ENCODE measurements around the gene SEC24B. TPM values are rescaled to one million over a fixed set of nuclear protein-coding genes. Genes with fewer than 3 reads are reported as not detected.
"Not testable (repeated sequence)": the region's sequence is repeated elsewhere in the genome, so short reads cannot be mapped to it uniquely, and the experiment has no call there.

SEC24B gene
- total RNA-seq, 1 experiment from 2014 or later, result 7.0 TPM

GRCh38 chr4:109432696-109433095 is 919 bp upstream of the SEC24B start:
- DNase-seq (ENCODE audit: low read depth), result no peak

- peak; percentile 11 for DNase-seq (ENCODE audit: low read depth)
Measured at GRCh38 chr4:109434007-109434971, 674 bp downstream of the SEC24B start.

GRCh38 chr4:109435635-109436034 is 2.0 kb downstream of the SEC24B start:
- DNase-seq (ENCODE audit: low read depth), result no peak

GRCh38 chr4:109436504-109436903 is 2.9 kb downstream of the SEC24B start:
- DNase-seq (ENCODE audit: low read depth), result no peak

GRCh38 chr4:109440948-109441347 is 7.3 kb downstream of the SEC24B start:
- DNase-seq (ENCODE audit: low read depth), result no peak

- no peak for DNase-seq (ENCODE audit: low read depth)
Measured at GRCh38 chr4:109441862-109442458, 8.3 kb downstream of the SEC24B start.

GRCh38 chr4:109444182-109444844 is 10.7 kb downstream of the SEC24B start:
- no peak for DNase-seq (ENCODE audit: low read depth)

GRCh38 chr4:109447278-109447677 is 13.7 kb downstream of the SEC24B start:
- no peak for DNase-seq (ENCODE audit: low read depth)

- DNase-seq (ENCODE audit: low read depth), result no peak
Measured at GRCh38 chr4:109451544-109452273, 18.1 kb downstream of the SEC24B start.

- DNase-seq (ENCODE audit: low read depth), result not testable (repeated sequence)
Measured at GRCh38 chr4:109453110-109453509, 19.5 kb downstream of the SEC24B start.

- no peak for DNase-seq (ENCODE audit: low read depth)
Measured at GRCh38 chr4:109462297-109462696, 28.7 kb downstream of the SEC24B start.

- DNase-seq (ENCODE audit: low read depth), result no peak
Measured at GRCh38 chr4:109462802-109463201, 29.2 kb downstream of the SEC24B start.

GRCh38 chr4:109465069-109465468 is 31.5 kb downstream of the SEC24B start:
- DNase-seq (ENCODE audit: low read depth), result no peak

- DNase-seq (ENCODE audit: low read depth), result no peak
Measured at GRCh38 chr4:109469915-109470314, 36.3 kb downstream of the SEC24B start.

GRCh38 chr4:109472343-109472761 is 38.7 kb downstream of the SEC24B start:
- DNase-seq (ENCODE audit: low read depth), result peak; percentile 2

GRCh38 chr4:109473824-109474223 is 40.2 kb downstream of the SEC24B start:
- no peak for DNase-seq (ENCODE audit: low read depth)

GRCh38 chr4:109486007-109486406 is 52.4 kb downstream of the SEC24B start:
- no peak for DNase-seq (ENCODE audit: low read depth)

GRCh38 chr4:109494563-109494962 is 60.9 kb downstream of the SEC24B start:
- DNase-seq (ENCODE audit: low read depth), result no peak

- DNase-seq (ENCODE audit: low read depth), result no peak
Measured at GRCh38 chr4:109495514-109495913, 61.9 kb downstream of the SEC24B start.

- no peak for DNase-seq (ENCODE audit: low read depth)
Measured at GRCh38 chr4:109496875-109497274, 63.3 kb downstream of the SEC24B start.

GRCh38 chr4:109497511-109497910 is 63.9 kb downstream of the SEC24B start:
- DNase-seq (ENCODE audit: low read depth), result no peak

- no peak for DNase-seq (ENCODE audit: low read depth)
Measured at GRCh38 chr4:109499513-109499912, 65.9 kb downstream of the SEC24B start.

Measured in Daoy (cell line).